Esophagus muscularis mucosa (tissue), 4 donors: ENCODE results near the gene LRMDA.

ENCODE experiments used
- EP300 ChIP-seq: sonication (generic); formaldehyde crosslinking; IDR thresholded peaks from one replicate; pipeline ENCODE4 v1.6.1; 2017; ENCODE audit warnings: antibody characterized with exemption
- POLR2A ChIP-seq: fragments of 450-650 bp; IDR thresholded peaks from one replicate; pipeline ENCODE4 v1.6.1; 2017; ENCODE audit warnings: antibody characterized with exemption, moderate library complexity, mild to moderate bottlenecking, low read depth
- POLR2AphosphoS5 ChIP-seq, 2 donors: sonication (generic); formaldehyde crosslinking; IDR thresholded peaks; one replicate each; pipeline ENCODE4 v1.6.1; 2017; ENCODE audit warnings: antibody characterized with exemption in 2 of 2
- TF ChIP-seq, protein P1 (sequence below), 3 experiments: fragments of 200-600 bp in 2 of 3; fragments of 450-650 bp in 1 of 3; sonication (generic) in 2 of 3; IDR thresholded peaks; one replicate each; pipeline ENCODE4 v1.5.1; 2017 to 2019; ENCODE audit warnings: antibody characterized with exemption in 3 of 3, mild to moderate bottlenecking in 2 of 3, moderate library complexity in 1 of 3

DNA sequence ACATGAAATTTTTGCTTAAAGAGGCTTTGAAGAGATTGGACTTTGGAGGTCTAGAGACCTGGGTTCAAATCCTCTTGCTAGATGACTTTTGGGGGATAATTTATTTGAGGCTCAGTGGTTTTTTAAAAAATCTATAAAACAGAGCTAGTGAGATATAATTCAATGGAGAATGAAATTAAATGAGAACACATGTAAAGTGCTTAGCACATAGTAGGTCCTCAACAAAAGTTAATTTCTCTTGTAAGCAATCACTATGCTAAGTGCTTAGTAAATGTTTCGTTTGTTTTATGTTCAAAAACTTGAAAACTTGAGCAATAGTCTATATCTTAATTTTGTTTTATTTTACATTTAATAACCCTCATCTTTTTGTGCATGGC, 64.8 kb downstream of the LRMDA start:
- TF ChIP-seq, protein P1, sequence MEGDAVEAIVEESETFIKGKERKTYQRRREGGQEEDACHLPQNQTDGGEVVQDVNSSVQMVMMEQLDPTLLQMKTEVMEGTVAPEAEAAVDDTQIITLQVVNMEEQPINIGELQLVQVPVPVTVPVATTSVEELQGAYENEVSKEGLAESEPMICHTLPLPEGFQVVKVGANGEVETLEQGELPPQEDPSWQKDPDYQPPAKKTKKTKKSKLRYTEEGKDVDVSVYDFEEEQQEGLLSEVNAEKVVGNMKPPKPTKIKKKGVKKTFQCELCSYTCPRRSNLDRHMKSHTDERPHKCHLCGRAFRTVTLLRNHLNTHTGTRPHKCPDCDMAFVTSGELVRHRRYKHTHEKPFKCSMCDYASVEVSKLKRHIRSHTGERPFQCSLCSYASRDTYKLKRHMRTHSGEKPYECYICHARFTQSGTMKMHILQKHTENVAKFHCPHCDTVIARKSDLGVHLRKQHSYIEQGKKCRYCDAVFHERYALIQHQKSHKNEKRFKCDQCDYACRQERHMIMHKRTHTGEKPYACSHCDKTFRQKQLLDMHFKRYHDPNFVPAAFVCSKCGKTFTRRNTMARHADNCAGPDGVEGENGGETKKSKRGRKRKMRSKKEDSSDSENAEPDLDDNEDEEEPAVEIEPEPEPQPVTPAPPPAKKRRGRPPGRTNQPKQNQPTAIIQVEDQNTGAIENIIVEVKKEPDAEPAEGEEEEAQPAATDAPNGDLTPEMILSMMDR (IDR thresholded peaks at IDR 0.05), result no peak
- no peak for TF ChIP-seq POLR2AphosphoS5 (IDR thresholded peaks at IDR 0.05)
- TF ChIP-seq POLR2A, result no peak
- no peak for TF ChIP-seq EP300
